ENCODE results near the gene LRRC30.
"Not testable (repeated sequence)": the region's sequence is repeated elsewhere in the genome, so short reads cannot be mapped to it uniquely, and the experiment has no call there.

Gene LRRC30

GRCh38 chr18:7230626-7231349 lies at the start of gene LRRC30:
LRRC30 (plus strand) TSS chr18:7231089; CDS start chr18:7231139, 50 bp downstream.
- DNase-seq (ENCODE audit: low read depth in 4 of 4, low spot score in 1 of 4), result no peak

GRCh38 chr18:7185701-7186100 lies 45.2 kb upstream of the LRRC30 start:
- DNase-seq (ENCODE audit: low read depth in 4 of 4, low spot score in 1 of 4), result no peak

GRCh38 chr18:7190547-7191156 lies 40.2 kb upstream of the LRRC30 start:
- no peak for DNase-seq (ENCODE audit: low read depth in 4 of 4, low spot score in 1 of 4)

- DNase-seq (ENCODE audit: low read depth in 4 of 4, low spot score in 1 of 4), result no peak
These were observed 39.2 kb upstream of the LRRC30 start for GRCh38 chr18:7191736-7192135.

- DNase-seq (ENCODE audit: low read depth in 4 of 4, low spot score in 1 of 4), result no peak
These were observed 35.6 kb upstream of the LRRC30 start for GRCh38 chr18:7195266-7195665.

- no peak for DNase-seq (ENCODE audit: low read depth in 4 of 4, low spot score in 1 of 4)
These were observed 34.5 kb upstream of the LRRC30 start for GRCh38 chr18:7196421-7196820.

GRCh38 chr18:7197854-7198253 lies 33.0 kb upstream of the LRRC30 start:
- DNase-seq (ENCODE audit: low read depth in 4 of 4, low spot score in 1 of 4), result no peak

- no peak for DNase-seq (ENCODE audit: low read depth in 4 of 4, low spot score in 1 of 4)
These were observed 32.6 kb upstream of the LRRC30 start for GRCh38 chr18:7198326-7198725.

GRCh38 chr18:7201096-7201495 lies 29.8 kb upstream of the LRRC30 start:
- DNase-seq (ENCODE audit: low read depth in 4 of 4, low spot score in 1 of 4), result no peak

GRCh38 chr18:7202169-7202568 lies 28.7 kb upstream of the LRRC30 start:
- no peak for DNase-seq (ENCODE audit: low read depth in 4 of 4, low spot score in 1 of 4)

GRCh38 chr18:7203601-7204000 lies 27.3 kb upstream of the LRRC30 start:
- DNase-seq (ENCODE audit: low read depth in 4 of 4, low spot score in 1 of 4), result not testable (repeated sequence)

GRCh38 chr18:7205346-7205745 lies 25.5 kb upstream of the LRRC30 start:
- no peak for DNase-seq (ENCODE audit: low read depth in 4 of 4, low spot score in 1 of 4)

- no peak for DNase-seq (ENCODE audit: low read depth in 4 of 4, low spot score in 1 of 4)
These were observed 24.7 kb upstream of the LRRC30 start for GRCh38 chr18:7206217-7206616.

- no peak for DNase-seq (ENCODE audit: low read depth in 4 of 4, low spot score in 1 of 4)
These were observed 23.4 kb upstream of the LRRC30 start for GRCh38 chr18:7207366-7207915.

- no peak for DNase-seq (ENCODE audit: low read depth in 4 of 4, low spot score in 1 of 4)
These were observed 9.3 kb upstream of the LRRC30 start for GRCh38 chr18:7221424-7222155.

- no peak for DNase-seq (ENCODE audit: low read depth in 4 of 4, low spot score in 1 of 4)
These were observed 6.7 kb upstream of the LRRC30 start for GRCh38 chr18:7224198-7224597.

- DNase-seq (ENCODE audit: low read depth in 4 of 4, low spot score in 1 of 4), result no peak
These were observed 1.3 kb downstream of the LRRC30 start for GRCh38 chr18:7232218-7232617.

- no peak for DNase-seq (ENCODE audit: low read depth in 4 of 4, low spot score in 1 of 4)
These were observed 2.4 kb downstream of the LRRC30 start for GRCh38 chr18:7233134-7233810.

GRCh38 chr18:7234091-7234490 lies 3.2 kb downstream of the LRRC30 start:
- DNase-seq (ENCODE audit: low read depth in 4 of 4, low spot score in 1 of 4), result no peak

GRCh38 chr18:7234956-7235355 lies 4.1 kb downstream of the LRRC30 start:
- no peak for DNase-seq (ENCODE audit: low read depth in 4 of 4, low spot score in 1 of 4)

GRCh38 chr18:7236072-7236471 lies 5.2 kb downstream of the LRRC30 start:
- DNase-seq (ENCODE audit: low read depth in 4 of 4, low spot score in 1 of 4), result no peak

All from stimulated activated CD4-positive, alpha-beta T cell treated with anti-CD3 and anti-CD28 coated beads, Interleukin-1b, Interleukin-23, amount 100 ng/mL, for 24 hours (primary cell).